Astrocyte (in vitro differentiated cells and primary cell): Measurements from ENCODE around the gene PCARE. TPM values are rescaled to one million over a fixed set of nuclear protein-coding genes. Genes with fewer than 3 reads are reported as not detected.

ENCODE experiments used
- DNase-seq: peaks from one replicate; pipeline ENCODE4 v3.0.0-alpha.2; 2010; ENCODE audit warnings: low read depth
- FAIRE-seq: peaks from 2 replicates; lab custom pipeline; 2011; peaks lifted over from hg19 to GRCh38; lab: Jason Lieb, UNC
- H2AFZ ChIP-seq: 2 replicates; pipeline ENCODE4 v1.6.0; 2012; ENCODE audit warnings: low read depth, low read length, inconsistent platforms
- H3K27ac ChIP-seq: 2 replicates; pipeline ENCODE4 v1.5.1; 2011; ENCODE audit warnings: low read depth, low read length, inconsistent platforms
- H3K27me3 ChIP-seq: 2 replicates; pipeline ENCODE4 v1.6.0; 2011; ENCODE audit warnings: low read length, inconsistent platforms; ENCODE audit not compliant: insufficient read depth
- H3K36me3 ChIP-seq: 2 replicates; pipeline ENCODE4 v1.5.1; 2011; ENCODE audit warnings: low read length, inconsistent platforms; ENCODE audit not compliant: insufficient read depth
- H3K4me1 ChIP-seq: 2 replicates; pipeline ENCODE4 v1.5.1; 2011; ENCODE audit warnings: low read length, inconsistent platforms; ENCODE audit not compliant: insufficient read depth
- H3K4me2 ChIP-seq: 2 replicates; pipeline ENCODE4 v1.6.0; 2012; ENCODE audit warnings: low read length, inconsistent platforms
- H3K4me3 ChIP-seq: 2 replicates; pipeline ENCODE4 v1.5.1; 2011; ENCODE audit warnings: low read depth, mild to moderate bottlenecking, low read length, inconsistent platforms; ENCODE audit not compliant: insufficient read depth
- H3K79me2 ChIP-seq: 2 replicates; pipeline ENCODE4 v1.6.0; 2012; ENCODE audit warnings: mild to moderate bottlenecking, low read length, inconsistent platforms; ENCODE audit not compliant: insufficient read depth
- H3K9ac ChIP-seq: 2 replicates; pipeline ENCODE4 v1.6.0; 2012; ENCODE audit warnings: mild to moderate bottlenecking, low read length, inconsistent platforms
- H3K9me3 ChIP-seq: 2 replicates; pipeline ENCODE4 v1.5.1; 2012; ENCODE audit warnings: low read depth, mild to moderate bottlenecking, low read length, inconsistent platforms; ENCODE audit not compliant: insufficient read depth
- H4K20me1 ChIP-seq: 2 replicates; pipeline ENCODE4 v1.6.0; 2012; ENCODE audit warnings: low read length, inconsistent platforms; ENCODE audit not compliant: insufficient read depth
- H3K27ac Mint-ChIP-seq: one replicate; pipeline ENCODE4 v1.8.0; 2021; ENCODE audit warnings: mild to moderate bottlenecking, mixed read lengths; ENCODE audit not compliant: unreplicated experiment
- H3K27me3 Mint-ChIP-seq: one replicate; pipeline ENCODE4 v1.8.0; 2021; ENCODE audit warnings: low read depth, mixed read lengths; ENCODE audit not compliant: unreplicated experiment
- H3K36me3 Mint-ChIP-seq: one replicate; pipeline ENCODE4 v1.8.0; 2021; ENCODE audit warnings: low read depth, mixed read lengths; ENCODE audit not compliant: unreplicated experiment
- H3K4me1 Mint-ChIP-seq: one replicate; pipeline ENCODE4 v1.8.0; 2021; ENCODE audit warnings: low read depth, mixed read lengths; ENCODE audit not compliant: unreplicated experiment
- H3K4me3 Mint-ChIP-seq: one replicate; pipeline ENCODE4 v1.8.0; 2021; ENCODE audit warnings: mild to moderate bottlenecking, moderate library complexity, mixed read lengths; ENCODE audit not compliant: unreplicated experiment
- H3K9me3 Mint-ChIP-seq: one replicate; pipeline ENCODE4 v1.8.0; 2021; ENCODE audit warnings: mild to moderate bottlenecking, mixed read lengths; ENCODE audit not compliant: unreplicated experiment
- CTCF ChIP-seq: IDR thresholded peaks from 2 replicates; pipeline ENCODE4 v1.5.1; 2011; ENCODE audit warnings: low read depth, mild to moderate bottlenecking, inconsistent platforms, low read length, moderate library complexity; ENCODE audit not compliant: insufficient read depth
- EZH2 ChIP-seq: IDR thresholded peaks from 2 replicates; pipeline ENCODE4 v1.6.1; 2012; ENCODE audit warnings: mild to moderate bottlenecking, low read length, inconsistent platforms; ENCODE audit not compliant: insufficient read depth
- total RNA-seq: library from RNA; stranded (reverse); gene quantifications from 2 replicates; pipeline ENCODE4 v1.2.1, GENCODE V29; 2021

Gene PCARE
- total RNA-seq, 1 donor from 2014 or later, result not detected

- Histone ChIP-seq H3K9me3 (no peaks in the 10 kb centered on the region), H3K4me1 (peaks cover 44% of the 10 kb centered on the region), H3K9ac (peak overlapping the region; percentile 93), H3K4me2 (peak overlapping the region; percentile 98), H2AFZ (peak overlapping the region; percentile 42), H3K27ac (peak overlapping the region; percentile 82), H3K79me2 (peaks cover 35% of the 10 kb centered on the region), H4K20me1 (no peaks in the 10 kb centered on the region), H3K36me3 (no peaks in the 10 kb centered on the region), H3K27me3 (no peaks in the 10 kb centered on the region), H3K4me3 (peak overlapping the region; percentile 83)
- DNase-seq, result no peak
- no peak for TF ChIP-seq EZH2
- no peak for TF ChIP-seq CTCF
- Mint-ChIP-seq H3K27ac (peak overlapping the region; percentile 85), H3K27me3 (no peaks in the 10 kb centered on the region), H3K4me3 (peak overlapping the region; percentile 94), H3K36me3 (peaks cover 2% of the 10 kb centered on the region), H3K4me1 (peaks cover 46% of the 10 kb centered on the region), H3K9me3 (no peaks in the 10 kb centered on the region)
- no peak for FAIRE-seq
Observed at GRCh38 chr2:29114586-29114945, 40.2 kb upstream of the PCARE start.

- Mint-ChIP-seq H3K27me3 (no peaks in the 10 kb centered on the region), H3K4me1 (peaks cover 42% of the 10 kb centered on the region), H3K36me3 (peaks cover 2% of the 10 kb centered on the region), H3K27ac (peak overlapping the region; percentile 85), H3K4me3 (peak overlapping the region; percentile 94), H3K9me3 (no peaks in the 10 kb centered on the region)
- Histone ChIP-seq H3K79me2 (peaks cover 29% of the 10 kb centered on the region), H4K20me1 (no peaks in the 10 kb centered on the region), H3K9ac (peak overlapping the region; percentile 93), H3K4me2 (peak overlapping the region; percentile 98), H3K4me1 (peaks cover 44% of the 10 kb centered on the region), H3K9me3 (no peaks in the 10 kb centered on the region), H3K27me3 (no peaks in the 10 kb centered on the region), H3K4me3 (no peak overlapping the region), H2AFZ (no peak overlapping the region), H3K27ac (peak overlapping the region; percentile 82), H3K36me3 (no peaks in the 10 kb centered on the region)
- TF ChIP-seq EZH2, result no peak
- TF ChIP-seq CTCF, result no peak
- FAIRE-seq (no peak), DNase-seq (peak; percentile 79)
Observed at GRCh38 chr2:29113891-29114321, 39.6 kb upstream of the PCARE start.

DNA sequence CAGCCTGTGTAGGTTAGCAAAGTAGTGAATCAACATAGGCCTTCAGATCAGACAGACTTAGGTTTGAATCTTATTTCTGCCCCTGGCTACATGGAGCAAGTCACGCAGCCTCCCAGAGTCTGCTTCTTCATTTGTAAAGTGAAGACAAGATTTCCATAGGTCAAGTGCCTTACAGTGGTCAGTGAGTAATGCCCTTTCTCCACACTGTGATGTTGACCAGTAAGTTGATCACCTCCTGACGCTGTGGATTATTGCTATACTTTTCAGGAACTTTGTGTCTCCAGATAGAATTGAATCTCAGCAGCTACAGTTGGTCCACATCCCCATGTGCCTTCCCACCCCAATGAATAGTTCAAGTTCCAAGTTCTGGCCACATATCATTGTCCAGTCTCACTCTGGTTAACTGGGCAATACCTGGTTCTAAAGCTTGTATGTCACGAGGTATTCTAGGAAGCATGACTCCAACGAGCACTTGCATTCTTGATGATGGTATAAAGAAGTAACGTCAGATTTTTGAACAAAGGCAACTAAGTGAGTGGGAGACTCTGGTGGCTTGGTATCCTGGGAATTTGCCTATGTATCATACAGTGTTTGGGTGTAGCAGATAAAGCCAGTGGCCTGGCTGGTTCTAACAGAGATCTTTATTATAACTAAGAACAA is 38.8 kb upstream of the PCARE start:
- H3K79me2 ChIP-seq, result peaks cover 22% of the 10 kb centered on the region
- H3K27ac Mint-ChIP-seq, result peak overlapping the region; percentile 85
- H3K9me3 ChIP-seq, result no peaks in the 10 kb centered on the region
- no peaks in the 10 kb centered on the region for H3K36me3 ChIP-seq
- peaks cover 46% of the 10 kb centered on the region for H3K4me1 ChIP-seq
- no peak overlapping the region for H3K4me3 Mint-ChIP-seq
- H3K9ac ChIP-seq, result peak overlapping the region; percentile 93
- H3K4me2 ChIP-seq, result peak overlapping the region; percentile 98
- H3K27me3 Mint-ChIP-seq, result no peaks in the 10 kb centered on the region
- FAIRE-seq, result no peak
- H4K20me1 ChIP-seq, result no peaks in the 10 kb centered on the region
- H3K27ac ChIP-seq, result peak overlapping the region; percentile 82
- peaks cover 44% of the 10 kb centered on the region for H3K4me1 Mint-ChIP-seq
- H3K9me3 Mint-ChIP-seq, result no peaks in the 10 kb centered on the region
- TF ChIP-seq CTCF (no peak), EZH2 (no peak)
- no peak overlapping the region for H2AFZ ChIP-seq
- H3K27me3 ChIP-seq, result no peaks in the 10 kb centered on the region
- DNase-seq, result peak; percentile 95
- H3K4me3 ChIP-seq, result no peak overlapping the region
- peaks cover 2% of the 10 kb centered on the region for H3K36me3 Mint-ChIP-seq
